ENCODE data around the gene ITPR2. TPM values are rescaled to one million over a fixed set of nuclear protein-coding genes. Genes with fewer than 3 reads are reported as not detected.

ITPR2 gene
- polyA plus RNA-seq, 1 of the 3 experiments (the other 2 are of a cell fraction) = 2.3 TPM

DNA sequence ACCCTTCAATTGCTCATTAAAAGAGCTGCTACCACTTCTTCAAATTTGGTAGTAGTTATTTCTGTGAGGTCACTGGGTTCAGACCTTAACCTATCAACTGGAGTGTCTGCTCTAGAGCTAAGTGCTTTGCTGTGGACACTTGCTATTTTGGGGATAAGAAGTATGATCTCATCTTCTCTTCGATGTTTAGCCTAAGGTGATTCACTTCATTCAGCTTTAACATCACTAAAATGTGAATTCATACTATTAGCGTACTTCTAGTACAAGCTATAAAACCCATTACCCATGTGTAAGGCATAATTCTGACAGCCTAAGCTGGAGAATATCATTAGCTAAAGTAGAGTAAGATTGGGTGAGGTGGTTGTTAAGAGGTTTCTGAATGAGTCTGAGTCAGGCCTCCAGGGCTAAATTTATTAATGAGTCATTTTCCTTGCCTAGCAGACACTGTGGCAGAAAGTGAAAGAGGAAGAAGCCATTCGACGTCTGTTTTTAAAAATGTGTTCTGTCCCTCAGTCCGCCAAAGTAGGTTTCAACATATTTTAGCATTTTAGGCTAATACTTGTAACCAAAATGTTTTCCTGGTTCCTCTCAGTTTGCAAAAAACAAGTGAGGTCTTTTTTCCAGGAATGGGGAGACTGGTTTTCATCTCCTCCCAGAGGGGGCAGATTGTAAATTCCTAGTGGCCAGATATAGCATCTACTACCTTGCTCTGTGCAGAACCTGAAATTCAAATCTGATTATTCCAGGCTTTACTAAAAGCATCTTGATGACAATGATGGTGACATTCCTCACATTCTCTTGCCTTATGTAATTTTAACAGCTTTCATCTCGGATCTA is 534.0 kb downstream of the ITPR2 start:
- Histone ChIP-seq H3K9me3 (no peaks in the 10 kb centered on the region), H3K4me1 (ENCODE audit: control insufficient read depth in 1 of 2, insufficient read depth in 2 of 2, low read depth in 1 of 2, low read length in 1 of 2) (0 out of 4 replicates have a peak, but pooled peaks cover 0 to 4% of the 10 kb centered on the region in 2 experiments), H3K36me3 (replicated peaks in 1 of 2; ENCODE audit: control insufficient read depth in 1 of 2, insufficient read depth in 2 of 2, low read length in 1 of 2) (no peaks in the 10 kb centered on the region), H4K20me1 (ENCODE audit: insufficient read depth) (no peaks in the 10 kb centered on the region), H3K27me3 (ENCODE audit: insufficient read depth) (no peaks in the 10 kb centered on the region), H3K79me2 (ENCODE audit: insufficient read depth) (no peaks in the 10 kb centered on the region), H3K4me2 (peak overlapping the region; percentile 63), H3K9ac (peak overlapping the region; percentile 72), H3K4me3 (ENCODE audit: low read depth in 2 of 2, low read length in 1 of 2) (peak overlapping the region; percentile 17 to 51; a peak in 3 of 4 replicates), H3K9me2 (no peaks in the 10 kb centered on the region), H3K27ac (ENCODE audit: low read depth in 2 of 2, low read length in 1 of 2) (peak overlapping the region; percentile 70 to 90), H3F3A (replicated peaks; ENCODE audit: insufficient read depth) (peaks cover 7% of the 10 kb centered on the region), H2AFZ (ENCODE audit: low read depth) (peak overlapping the region; percentile 90)
- peak; percentile 12 for DNase-seq
- WGBS (ENCODE audit: low lambda C conversion rate) = 20% methylated on average over 6 of the region's 6 CpGs
- POLR2A ChIA-PET = no interaction called here
- CTCF ChIA-PET = interaction anchor here (1.1 to 1.8 kb wide), 2 partner anchors 19 to 25 kb away, joined by 3 to 6 read pairs; no protein-coding TSS in a partner anchor
- TF ChIP-seq IRF3 (IDR thresholded peaks at IDR 0.05; ENCODE audit: low read depth, low read length) (no peak), RCOR1 (IDR thresholded peaks at IDR 0.05; ENCODE audit: low read length) (no peak), REST (IDR thresholded peaks at IDR 0.05; ENCODE audit: low read depth, low read length) (no peak), RXRA (IDR thresholded peaks at IDR 0.05; ENCODE audit: borderline replicate concordance, low read depth) (0 out of 2 replicates have a peak, but pooled peaks have one; percentile 4), ELF1 (IDR thresholded peaks at IDR 0.05) (no peak), GABPA (IDR thresholded peaks at IDR 0.05; ENCODE audit: low read depth) (peak; percentile 16; the same call in 1 of the 2 replicates), TAF1 (IDR thresholded peaks at IDR 0.05; ENCODE audit: borderline replicate concordance, low read depth, low read length) (no peak), GATA2 (CRISPR knock-in tag; IDR thresholded peaks at IDR 0.05) (no peak), FOXM1 (IDR thresholded peaks at IDR 0.05; ENCODE audit: low read depth) (no peak), FOSL2 (IDR thresholded peaks at IDR 0.05; ENCODE audit: borderline replicate concordance, low read depth) (peak; percentile 84), PBX3 (IDR thresholded peaks at IDR 0.05) (peak; percentile 25; the same call in 1 of the 2 replicates), TEAD4 (IDR thresholded peaks at IDR 0.05; ENCODE audit: borderline replicate concordance, insufficient read depth) (peak; percentile 38; the same call in 1 of the 2 replicates), EP300 (IDR thresholded peaks at IDR 0.05; ENCODE audit: borderline replicate concordance in 1 of 2, low read depth in 1 of 2, low read length in 1 of 2) (0 out of 4 replicates have a peak, but pooled peaks of 1 of the 2 experiments have one; percentile 30), USF1 (IDR thresholded peaks at IDR 0.05; ENCODE audit: borderline replicate concordance, low read depth) (no peak), POLR2AphosphoS5 (IDR thresholded peaks at IDR 0.05; ENCODE audit: low read depth, low read length) (peak; percentile 44; the same call in 1 of the 2 replicates), EZH2phosphoT487 (IDR thresholded peaks at IDR 0.05; ENCODE audit: borderline replicate concordance, low read depth) (no peak), SIN3A (IDR thresholded peaks at IDR 0.05; ENCODE audit: borderline replicate concordance, low read depth, low read length) (no peak), MAX (IDR thresholded peaks at IDR 0.05; ENCODE audit: low read depth) (no peak), SMC3 (IDR thresholded peaks at IDR 0.05; ENCODE audit: low read depth, low read length) (no peak; the same call in 1 of the 2 replicates), JUND (IDR thresholded peaks at IDR 0.05) (peak; percentile 71), MEF2A (IDR thresholded peaks at IDR 0.05; ENCODE audit: borderline replicate concordance, low read depth) (peak; percentile 75; the same call in 1 of the 2 replicates), CHD2 (IDR thresholded peaks at IDR 0.05; ENCODE audit: low read length, partially characterized antibody) (no peak)
- TF ChIP-seq, protein P1, sequence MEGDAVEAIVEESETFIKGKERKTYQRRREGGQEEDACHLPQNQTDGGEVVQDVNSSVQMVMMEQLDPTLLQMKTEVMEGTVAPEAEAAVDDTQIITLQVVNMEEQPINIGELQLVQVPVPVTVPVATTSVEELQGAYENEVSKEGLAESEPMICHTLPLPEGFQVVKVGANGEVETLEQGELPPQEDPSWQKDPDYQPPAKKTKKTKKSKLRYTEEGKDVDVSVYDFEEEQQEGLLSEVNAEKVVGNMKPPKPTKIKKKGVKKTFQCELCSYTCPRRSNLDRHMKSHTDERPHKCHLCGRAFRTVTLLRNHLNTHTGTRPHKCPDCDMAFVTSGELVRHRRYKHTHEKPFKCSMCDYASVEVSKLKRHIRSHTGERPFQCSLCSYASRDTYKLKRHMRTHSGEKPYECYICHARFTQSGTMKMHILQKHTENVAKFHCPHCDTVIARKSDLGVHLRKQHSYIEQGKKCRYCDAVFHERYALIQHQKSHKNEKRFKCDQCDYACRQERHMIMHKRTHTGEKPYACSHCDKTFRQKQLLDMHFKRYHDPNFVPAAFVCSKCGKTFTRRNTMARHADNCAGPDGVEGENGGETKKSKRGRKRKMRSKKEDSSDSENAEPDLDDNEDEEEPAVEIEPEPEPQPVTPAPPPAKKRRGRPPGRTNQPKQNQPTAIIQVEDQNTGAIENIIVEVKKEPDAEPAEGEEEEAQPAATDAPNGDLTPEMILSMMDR (IDR thresholded peaks at IDR 0.05) = peak; percentile 62
